ENCODE results near the gene CEP57L1. TPM values are rescaled to one million over a fixed set of nuclear protein-coding genes. Genes with fewer than 3 reads are reported as not detected.

Gene CEP57L1
- total RNA-seq, 1 experiment from 2014 or later: 8.4 TPM

DNA sequence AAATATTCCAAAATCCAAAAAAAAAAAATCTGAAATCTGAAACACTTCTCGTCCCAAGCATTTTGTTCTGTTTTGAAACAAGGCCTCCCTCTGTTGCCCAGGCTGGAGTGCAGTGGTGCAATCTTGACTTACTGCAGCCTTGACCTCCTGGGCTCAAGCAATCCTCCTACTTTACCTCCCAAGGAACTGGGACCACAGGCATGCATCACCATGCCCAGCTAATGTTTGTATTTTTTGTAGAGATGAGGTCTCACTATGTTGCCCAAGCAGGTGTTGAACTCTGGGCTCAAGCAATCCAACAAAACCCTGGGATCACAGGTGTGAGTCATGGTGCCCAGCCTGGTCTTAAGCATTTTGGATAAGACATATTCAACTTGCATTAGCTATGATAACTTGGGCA lies 14.3 kb upstream of the CEP57L1 start:
- Histone ChIP-seq H3T11ph (ENCODE audit: low read length) (no peak overlapping the region), H4K8ac (replicated peaks; ENCODE audit: insufficient read length, low read depth, low read length) (no peak overlapping the region), H3K79me2 (ENCODE audit: insufficient read depth, low read length) (no peaks in the 10 kb centered on the region), H3K4ac (ENCODE audit: low read depth, low read length) (no peak overlapping the region), H2AFZ (ENCODE audit: low read length) (no peak overlapping the region), H2BK12ac (ENCODE audit: insufficient read length, low read depth, low read length) (no peak overlapping the region), H2BK120ac (ENCODE audit: low read depth, low read length, poor library complexity, severe bottlenecking) (no peak overlapping the region), H3K56ac (ENCODE audit: insufficient read length, low read depth, low read length) (no peak overlapping the region), H3K9me3 (ENCODE audit: control insufficient read depth, low read depth, low read length) (no peaks in the 10 kb centered on the region), H2BK15ac (ENCODE audit: low read depth, low read length) (no peak overlapping the region), H4K91ac (ENCODE audit: insufficient read length, low read depth, low read length) (no peak overlapping the region), H4K20me1 (ENCODE audit: control insufficient read depth, insufficient read depth, insufficient read length) (no peaks in the 10 kb centered on the region), H3K23me2 (ENCODE audit: insufficient read length, low read depth, low read length, poor library complexity, severe bottlenecking) (no peaks in the 10 kb centered on the region), H3K23ac (ENCODE audit: insufficient read length, low read depth, low read length) (no peak overlapping the region), H3K18ac (ENCODE audit: insufficient read length, low read depth, low read length) (no peak overlapping the region), H2BK5ac (ENCODE audit: insufficient read length, low read length) (no peak overlapping the region), H3K14ac (ENCODE audit: insufficient read depth, low read length) (no peak overlapping the region), H3K79me1 (ENCODE audit: insufficient read depth, low read depth, low read length, poor library complexity, severe bottlenecking) (no peaks in the 10 kb centered on the region), H2AK5ac (ENCODE audit: insufficient read length, low read length) (no peak overlapping the region), H2BK20ac (ENCODE audit: low read depth, low read length, poor library complexity, severe bottlenecking) (no peak overlapping the region), H3K4me2 (ENCODE audit: insufficient read depth, insufficient read length, low read length) (no peak overlapping the region), H3K27ac (ENCODE audit: insufficient read length, low read depth, low read length) (no peak overlapping the region), H4K5ac (ENCODE audit: insufficient read length, low read depth, low read length) (no peak overlapping the region), H3K27me3 (ENCODE audit: insufficient read depth, low read length) (no peaks in the 10 kb centered on the region), H3K9ac (ENCODE audit: extremely low read depth, insufficient read length, low read length) (no peak overlapping the region), H3K4me1 (ENCODE audit: insufficient read depth, low read length) (no peaks in the 10 kb centered on the region)
- H3K27ac Mint-ChIP-seq: no peak overlapping the region
- no peaks in the 10 kb centered on the region for H3K27me3 Mint-ChIP-seq (ENCODE audit: low read depth)
- WGBS (ENCODE audit: extremely low coverage, insufficient read length, low lambda C conversion rate): no CpG with 5 or more reads among the region's 1 CpG
- H3K4me3 Mint-ChIP-seq: no peak overlapping the region
- DNase-seq: no peak
- 0 out of 4 replicates have a peak, but pooled peaks cover 0 to 2% of the 10 kb centered on the region in 2 experiments for H3K4me1 Mint-ChIP-seq
- TF ChIP-seq, protein P1, sequence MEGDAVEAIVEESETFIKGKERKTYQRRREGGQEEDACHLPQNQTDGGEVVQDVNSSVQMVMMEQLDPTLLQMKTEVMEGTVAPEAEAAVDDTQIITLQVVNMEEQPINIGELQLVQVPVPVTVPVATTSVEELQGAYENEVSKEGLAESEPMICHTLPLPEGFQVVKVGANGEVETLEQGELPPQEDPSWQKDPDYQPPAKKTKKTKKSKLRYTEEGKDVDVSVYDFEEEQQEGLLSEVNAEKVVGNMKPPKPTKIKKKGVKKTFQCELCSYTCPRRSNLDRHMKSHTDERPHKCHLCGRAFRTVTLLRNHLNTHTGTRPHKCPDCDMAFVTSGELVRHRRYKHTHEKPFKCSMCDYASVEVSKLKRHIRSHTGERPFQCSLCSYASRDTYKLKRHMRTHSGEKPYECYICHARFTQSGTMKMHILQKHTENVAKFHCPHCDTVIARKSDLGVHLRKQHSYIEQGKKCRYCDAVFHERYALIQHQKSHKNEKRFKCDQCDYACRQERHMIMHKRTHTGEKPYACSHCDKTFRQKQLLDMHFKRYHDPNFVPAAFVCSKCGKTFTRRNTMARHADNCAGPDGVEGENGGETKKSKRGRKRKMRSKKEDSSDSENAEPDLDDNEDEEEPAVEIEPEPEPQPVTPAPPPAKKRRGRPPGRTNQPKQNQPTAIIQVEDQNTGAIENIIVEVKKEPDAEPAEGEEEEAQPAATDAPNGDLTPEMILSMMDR (conservative IDR thresholded peaks at IDR 0.05): no peak
- H3K9me3 Mint-ChIP-seq: no peaks in the 10 kb centered on the region
- H3K36me3 Mint-ChIP-seq (ENCODE audit: insufficient read depth in 1 of 3, low read depth in 3 of 3): peaks cover 0 to 3% (median 0%) of the 10 kb centered on the region in 3 experiments; a peak in 1 of 7 replicates
